Mesendoderm (in vitro differentiated cells): ENCODE data around the gene OR5H2.

Experiments used
- DNase-seq: peaks from one replicate; pipeline ENCODE4 v3.0.0; 2013
- H2AK5ac ChIP-seq: 2 replicates; pipeline ENCODE4 v1.6.1; 2013; ENCODE audit warnings: low read length, inconsistent platforms
- H2BK120ac ChIP-seq: 2 replicates; pipeline ENCODE4 v1.6.1; 2013; ENCODE audit warnings: low read depth, mild to moderate bottlenecking, low read length, moderate library complexity, mixed read lengths
- H2BK15ac ChIP-seq: replicated peaks from 2 replicates; pipeline ENCODE4 v1.6.1; 2013; ENCODE audit warnings: low read depth, mild to moderate bottlenecking, moderate library complexity
- H2BK5ac ChIP-seq: 2 replicates; pipeline ENCODE4 v1.6.1; 2013; ENCODE audit warnings: low read length, inconsistent platforms
- H3K18ac ChIP-seq: 2 replicates; pipeline ENCODE4 v1.6.1; 2013; ENCODE audit warnings: mild to moderate bottlenecking, low read length, mixed read lengths
- H3K23ac ChIP-seq: one replicate; pipeline ENCODE4 v1.6.1; 2013; ENCODE audit warnings: low read length
- H3K27ac ChIP-seq: 2 replicates; pipeline ENCODE4 v1.5.1; 2013; ENCODE audit warnings: low read depth, mild to moderate bottlenecking, inconsistent platforms, low read length, moderate library complexity
- H3K27me3 ChIP-seq: 2 replicates; pipeline ENCODE4 v1.6.1; 2013; ENCODE audit warnings: low read length, control low read depth, mild to moderate bottlenecking, inconsistent platforms; ENCODE audit not compliant: insufficient read depth, poor library complexity
- H3K36me3 ChIP-seq: 2 replicates; pipeline ENCODE4 v1.6.1; 2013; ENCODE audit warnings: low read length, inconsistent platforms; ENCODE audit not compliant: control insufficient read depth, insufficient read depth
- H3K4ac ChIP-seq: one replicate; pipeline ENCODE4 v1.6.1; 2013; ENCODE audit warnings: low read depth, mild to moderate bottlenecking, low read length, moderate library complexity
- H3K4me1 ChIP-seq: 2 replicates; pipeline ENCODE4 v1.6.1; 2013; ENCODE audit warnings: low read depth, low read length, inconsistent platforms; ENCODE audit not compliant: control insufficient read depth
- H3K4me2 ChIP-seq: 2 replicates; pipeline ENCODE4 v1.6.1; 2013; ENCODE audit warnings: low read length
- H3K4me3 ChIP-seq: 2 replicates; pipeline ENCODE4 v1.5.1; 2013; ENCODE audit warnings: mild to moderate bottlenecking, low read length
- H3K56ac ChIP-seq: one replicate; pipeline ENCODE4 v1.6.1; 2013; ENCODE audit warnings: low read length
- H3K79me1 ChIP-seq: 2 replicates; pipeline ENCODE4 v1.6.1; 2013; ENCODE audit warnings: low read length, inconsistent platforms
- H3K79me2 ChIP-seq: 2 replicates; pipeline ENCODE4 v1.6.1; 2013; ENCODE audit warnings: mild to moderate bottlenecking, low read length; ENCODE audit not compliant: control insufficient read depth, insufficient read depth
- H3K9ac ChIP-seq: 2 replicates; pipeline ENCODE4 v1.6.1; 2013; ENCODE audit warnings: low read length, inconsistent platforms
- H4K5ac ChIP-seq: one replicate; pipeline ENCODE4 v1.6.1; 2013; ENCODE audit warnings: low read length
- H4K8ac ChIP-seq: one replicate; pipeline ENCODE4 v1.6.1; 2013; ENCODE audit warnings: low read depth, mild to moderate bottlenecking, control low read depth, low read length, moderate library complexity
- WGBS: extraction: QIAGEN DNeasy Blood & Tissue Kit; methylation state at CpG from one replicate; pipeline ENCODE4 v1.1.7; 2013; ENCODE audit warnings: low lambda C conversion rate, missing lambda C conversion rate; ENCODE audit not compliant: insufficient coverage; ENCODE audit errors: extremely low coverage; 5-methylcytosine and 5-hydroxymethylcytosine counted together

Gene OR5H2

DNA sequence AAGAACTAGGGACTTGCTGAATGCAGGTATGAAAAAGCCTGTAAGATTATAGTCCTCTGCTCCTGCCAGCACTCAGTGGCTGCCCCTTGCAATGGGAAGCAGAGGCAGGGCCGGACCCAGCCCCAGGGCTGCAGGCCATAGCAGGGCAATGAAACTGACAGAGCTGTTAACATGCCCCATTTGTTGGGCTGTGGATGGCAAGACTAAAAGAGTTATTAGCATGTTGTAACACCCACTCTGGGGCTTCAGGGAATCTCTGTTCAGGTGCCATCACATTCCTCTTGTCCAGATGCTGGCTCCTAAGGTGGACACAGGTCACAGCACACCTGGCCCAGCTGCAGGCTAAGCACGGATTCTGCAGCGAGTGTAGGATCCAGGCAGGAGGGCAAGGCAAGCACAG lies 7.4 kb upstream of the OR5H2 start:
- no peaks in the 10 kb centered on the region for H3K4me1 ChIP-seq
- H3K27me3 ChIP-seq: no peaks in the 10 kb centered on the region
- no peak overlapping the region for H3K27ac ChIP-seq
- H3K79me1 ChIP-seq: no peaks in the 10 kb centered on the region
- WGBS: no CpG with 5 or more reads among the region's 3 CpGs
- no peak overlapping the region for H4K8ac ChIP-seq
- no peak overlapping the region for H3K18ac ChIP-seq
- H3K79me2 ChIP-seq: no peaks in the 10 kb centered on the region
- no peak overlapping the region for H2BK5ac ChIP-seq
- no peak overlapping the region for H2BK15ac ChIP-seq
- H3K4ac ChIP-seq: no peak overlapping the region
- H3K9ac ChIP-seq: no peak overlapping the region
- H3K36me3 ChIP-seq: no peaks in the 10 kb centered on the region
- H3K56ac ChIP-seq: no peak overlapping the region
- no peak for DNase-seq
- H3K4me3 ChIP-seq: no peak overlapping the region
- H3K23ac ChIP-seq: no peak overlapping the region
- H4K5ac ChIP-seq: no peak overlapping the region
- H2BK120ac ChIP-seq: no peak overlapping the region
- H3K4me2 ChIP-seq: no peak overlapping the region
- no peak overlapping the region for H2AK5ac ChIP-seq

DNA sequence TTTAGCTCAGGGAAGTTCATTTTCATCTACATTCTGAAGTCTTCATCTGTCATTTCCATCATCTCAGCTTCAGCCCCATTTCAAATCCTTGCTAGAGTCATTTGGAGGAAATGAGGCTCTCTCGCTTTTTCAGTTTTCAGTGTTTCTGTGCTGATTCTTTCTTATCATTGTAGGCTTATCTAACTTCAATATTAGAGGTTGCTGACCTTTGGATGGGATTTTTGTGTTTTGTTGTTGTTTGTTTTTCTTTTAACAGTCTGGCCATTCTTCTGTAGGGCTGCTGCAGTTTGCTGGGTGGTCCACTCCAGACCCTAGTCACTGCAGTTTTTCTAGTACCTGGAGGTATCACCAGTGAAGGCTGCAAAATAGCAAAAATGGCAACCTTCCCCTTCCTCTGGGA lies 8.6 kb downstream of the OR5H2 start:
- DNase-seq: no peak
- H3K4me1 ChIP-seq: no peaks in the 10 kb centered on the region
- H3K23ac ChIP-seq: no peak overlapping the region
- no peaks in the 10 kb centered on the region for H3K79me2 ChIP-seq
- no peak overlapping the region for H3K4me3 ChIP-seq
- H3K79me1 ChIP-seq: no peaks in the 10 kb centered on the region
- no peak overlapping the region for H3K4ac ChIP-seq
- no CpG with 5 or more reads among the region's 1 CpG for WGBS
- H3K27ac ChIP-seq: no peak overlapping the region
- no peak overlapping the region for H3K9ac ChIP-seq
- no peak overlapping the region for H4K8ac ChIP-seq
- no peak overlapping the region for H3K18ac ChIP-seq
- H4K5ac ChIP-seq: no peak overlapping the region
- no peak overlapping the region for H2BK15ac ChIP-seq
- no peak overlapping the region for H3K4me2 ChIP-seq
- no peaks in the 10 kb centered on the region for H3K27me3 ChIP-seq
- no peak overlapping the region for H3K56ac ChIP-seq
- H2BK5ac ChIP-seq: no peak overlapping the region
- no peak overlapping the region for H2AK5ac ChIP-seq
- no peaks in the 10 kb centered on the region for H3K36me3 ChIP-seq
- H2BK120ac ChIP-seq: no peak overlapping the region

DNA sequence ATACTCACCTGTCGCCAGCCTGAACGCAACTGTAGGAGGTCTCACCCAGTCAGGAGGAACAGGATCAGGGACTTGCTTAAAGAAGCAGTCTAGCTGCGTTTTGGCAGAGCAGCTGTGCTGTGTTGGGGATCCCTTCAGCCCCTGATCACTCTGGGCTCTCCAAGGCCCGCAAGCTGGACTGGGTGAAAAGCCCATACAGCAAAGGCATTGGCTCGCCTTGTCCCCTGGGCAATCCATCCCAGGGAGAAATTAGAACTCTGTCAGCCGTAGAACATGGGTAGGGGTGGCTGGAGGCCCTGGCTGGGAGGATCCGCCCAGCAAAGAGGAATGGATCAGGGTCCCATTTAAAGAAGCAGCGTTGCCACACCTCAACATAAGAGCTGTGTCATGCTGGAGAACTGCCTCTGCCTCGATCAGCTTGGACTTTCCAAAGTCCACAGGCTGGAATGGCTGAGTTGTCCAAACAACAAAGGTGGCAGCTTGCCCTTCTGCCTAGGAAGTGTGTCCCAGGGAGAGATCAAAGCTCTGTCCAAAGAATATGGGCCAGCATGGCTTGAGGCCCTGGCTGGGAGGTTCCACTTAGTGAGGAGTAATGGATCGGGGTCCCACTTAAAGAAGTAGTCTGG lies 9.1 kb downstream of the OR5H2 start:
- no peak overlapping the region for H3K4ac ChIP-seq
- H4K5ac ChIP-seq: no peak overlapping the region
- H3K4me1 ChIP-seq: no peaks in the 10 kb centered on the region
- no peak overlapping the region for H3K9ac ChIP-seq
- H3K79me2 ChIP-seq: no peaks in the 10 kb centered on the region
- no peaks in the 10 kb centered on the region for H3K36me3 ChIP-seq
- no peak for DNase-seq
- H3K27ac ChIP-seq: no peak overlapping the region
- no peak overlapping the region for H4K8ac ChIP-seq
- no peak overlapping the region for H2BK5ac ChIP-seq
- H3K23ac ChIP-seq: no peak overlapping the region
- H3K4me2 ChIP-seq: no peak overlapping the region
- H2BK15ac ChIP-seq: no peak overlapping the region
- H3K27me3 ChIP-seq: no peaks in the 10 kb centered on the region
- no CpG with 5 or more reads among the region's 10 CpGs for WGBS
- no peaks in the 10 kb centered on the region for H3K79me1 ChIP-seq
- no peak overlapping the region for H3K56ac ChIP-seq
- no peak overlapping the region for H3K18ac ChIP-seq
- H2BK120ac ChIP-seq: no peak overlapping the region
- H3K4me3 ChIP-seq: no peak overlapping the region
- no peak overlapping the region for H2AK5ac ChIP-seq

DNA sequence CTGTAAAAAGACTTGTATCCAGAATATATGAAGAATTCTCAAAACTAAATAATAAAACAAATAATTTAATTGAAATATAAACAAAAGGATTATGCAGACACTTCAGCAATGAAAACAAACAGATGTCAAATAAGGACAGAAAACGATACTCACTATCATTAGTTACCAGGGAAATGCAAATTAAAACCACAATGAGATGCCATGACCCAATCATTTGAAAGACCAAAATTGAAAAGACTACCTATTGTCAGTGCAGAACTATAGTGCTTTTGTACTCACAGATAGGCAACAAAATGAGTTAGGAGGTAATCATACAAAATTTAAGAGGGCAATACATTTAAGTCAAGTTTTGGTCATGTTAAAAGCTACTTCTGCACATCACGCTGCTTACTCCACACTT lies 39.8 kb downstream of the OR5H2 start:
- H2AK5ac ChIP-seq: no peak overlapping the region
- H3K36me3 ChIP-seq: no peaks in the 10 kb centered on the region
- H4K8ac ChIP-seq: no peak overlapping the region
- H3K4me3 ChIP-seq: no peak overlapping the region
- no peak overlapping the region for H3K27ac ChIP-seq
- no CpG with 5 or more reads among the region's 2 CpGs for WGBS
- H3K4me1 ChIP-seq: peaks cover 3% of the 10 kb centered on the region
- H3K27me3 ChIP-seq: no peaks in the 10 kb centered on the region
- DNase-seq: no peak
- no peaks in the 10 kb centered on the region for H3K79me1 ChIP-seq
- H2BK15ac ChIP-seq: no peak overlapping the region
- no peak overlapping the region for H4K5ac ChIP-seq
- H3K9ac ChIP-seq: no peak overlapping the region
- H2BK120ac ChIP-seq: no peak overlapping the region
- H3K4me2 ChIP-seq: no peak overlapping the region
- peaks cover 7% of the 10 kb centered on the region for H3K79me2 ChIP-seq
- no peak overlapping the region for H3K23ac ChIP-seq
- H2BK5ac ChIP-seq: no peak overlapping the region
- no peak overlapping the region for H3K18ac ChIP-seq
- H3K4ac ChIP-seq: no peak overlapping the region
- H3K56ac ChIP-seq: no peak overlapping the region

DNA sequence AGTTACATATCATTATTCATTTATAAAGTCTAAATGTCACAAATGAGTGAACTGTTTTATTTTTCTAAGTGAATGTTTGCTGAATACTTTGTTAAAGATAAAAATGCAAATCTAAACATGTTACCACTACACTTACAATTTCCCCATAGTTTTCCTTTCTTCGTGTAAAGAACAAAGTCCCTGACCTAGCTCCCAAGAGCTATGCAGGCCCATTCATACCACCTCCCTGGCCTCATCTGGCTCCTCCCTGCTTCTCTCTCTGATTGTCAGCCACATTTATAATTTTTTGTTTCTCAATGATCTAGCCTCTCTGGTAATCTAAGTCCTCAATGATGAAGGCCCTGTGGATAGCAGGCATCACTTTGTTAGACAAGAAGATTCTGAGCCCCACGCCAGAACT lies 40.4 kb downstream of the OR5H2 start:
- Histone ChIP-seq H3K4ac (peak overlapping the region; percentile 70), H3K4me1 (peaks cover 3% of the 10 kb centered on the region), H3K4me2 (peak overlapping the region; percentile 8), H3K9ac (peak overlapping the region; percentile 26), H3K79me1 (no peaks in the 10 kb centered on the region), H3K23ac (no peak overlapping the region), H4K8ac (no peak overlapping the region), H2BK5ac (no peak overlapping the region), H2AK5ac (no peak overlapping the region), H3K56ac (peak overlapping the region; percentile 12), H3K18ac (no peak overlapping the region), H3K27me3 (no peaks in the 10 kb centered on the region), H3K79me2 (peaks cover 7% of the 10 kb centered on the region), H4K5ac (no peak overlapping the region), H2BK120ac (peak overlapping the region; percentile 61), H2BK15ac (peak overlapping the region; percentile 98), H3K36me3 (no peaks in the 10 kb centered on the region), H3K27ac (no peak overlapping the region), H3K4me3 (no peak overlapping the region)
- WGBS: no CpG with 5 or more reads among the region's 2 CpGs
- DNase-seq: no peak

DNA sequence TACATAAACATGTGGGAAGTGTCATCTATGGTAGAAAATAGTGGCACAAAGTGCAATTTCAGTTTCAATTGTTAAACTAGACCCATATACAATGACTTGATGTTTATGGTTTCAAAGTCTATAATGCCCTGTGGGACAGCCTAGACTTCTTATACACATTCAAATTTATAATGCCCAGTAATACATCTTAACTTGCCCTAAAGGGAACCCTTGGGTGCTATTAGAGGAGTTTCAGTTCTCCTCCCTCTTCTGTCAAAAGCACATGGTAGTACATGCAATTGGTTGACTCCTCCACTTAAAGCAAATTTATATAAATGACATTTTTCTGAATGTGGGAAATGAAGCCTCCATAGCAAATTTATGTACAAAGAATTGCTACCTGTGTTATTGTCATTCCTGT lies 41.1 kb downstream of the OR5H2 start:
- Histone ChIP-seq H2AK5ac (no peak overlapping the region), H3K4me1 (peaks cover 3% of the 10 kb centered on the region), H2BK15ac (no peak overlapping the region), H3K9ac (peak overlapping the region; percentile 36), H3K23ac (no peak overlapping the region), H4K5ac (no peak overlapping the region), H3K36me3 (no peaks in the 10 kb centered on the region), H3K18ac (no peak overlapping the region), H3K4me2 (no peak overlapping the region), H2BK120ac (no peak overlapping the region), H2BK5ac (no peak overlapping the region), H3K4me3 (no peak overlapping the region), H3K56ac (no peak overlapping the region), H3K79me1 (no peaks in the 10 kb centered on the region), H3K79me2 (peaks cover 7% of the 10 kb centered on the region), H4K8ac (no peak overlapping the region), H3K27me3 (no peaks in the 10 kb centered on the region), H3K4ac (no peak overlapping the region), H3K27ac (no peak overlapping the region)
- DNase-seq: no peak
